Skeletal muscle satellite cell (primary cell): ENCODE results near the gene NAA80.
A peak's percentile ranks its signal among the peaks of the same experiment; 100 is the strongest.

Source experiments
- H3K27me3 ChIP-seq: 2 replicates; pipeline ENCODE4 v1.7.0; 2013; ENCODE audit warnings: low read length; ENCODE audit not compliant: control insufficient read depth, insufficient read depth
- H3K36me3 ChIP-seq: 2 replicates; pipeline ENCODE4 v1.7.0; 2013; ENCODE audit warnings: mild to moderate bottlenecking, control low read depth, low read length; ENCODE audit not compliant: insufficient read depth
- H3K4me1 ChIP-seq: 2 replicates; pipeline ENCODE4 v1.7.0; 2013; ENCODE audit warnings: low read length; ENCODE audit not compliant: control insufficient read depth, insufficient read depth
- H3K4me2 ChIP-seq: 2 replicates; pipeline ENCODE4 v1.7.0; 2013; ENCODE audit warnings: mild to moderate bottlenecking, low read length
- H3K4me3 ChIP-seq: 2 replicates; pipeline ENCODE4 v1.7.0; 2013; ENCODE audit warnings: low read length
- H3K9ac ChIP-seq: 2 replicates; pipeline ENCODE4 v1.7.0; 2013; ENCODE audit warnings: mild to moderate bottlenecking, low read depth, low read length, moderate library complexity
- H3K9me3 ChIP-seq: replicated peaks from 2 replicates; pipeline ENCODE4 v1.7.0; 2013; ENCODE audit warnings: mild to moderate bottlenecking, control low read depth, low read length

The NAA80 gene

DNA sequence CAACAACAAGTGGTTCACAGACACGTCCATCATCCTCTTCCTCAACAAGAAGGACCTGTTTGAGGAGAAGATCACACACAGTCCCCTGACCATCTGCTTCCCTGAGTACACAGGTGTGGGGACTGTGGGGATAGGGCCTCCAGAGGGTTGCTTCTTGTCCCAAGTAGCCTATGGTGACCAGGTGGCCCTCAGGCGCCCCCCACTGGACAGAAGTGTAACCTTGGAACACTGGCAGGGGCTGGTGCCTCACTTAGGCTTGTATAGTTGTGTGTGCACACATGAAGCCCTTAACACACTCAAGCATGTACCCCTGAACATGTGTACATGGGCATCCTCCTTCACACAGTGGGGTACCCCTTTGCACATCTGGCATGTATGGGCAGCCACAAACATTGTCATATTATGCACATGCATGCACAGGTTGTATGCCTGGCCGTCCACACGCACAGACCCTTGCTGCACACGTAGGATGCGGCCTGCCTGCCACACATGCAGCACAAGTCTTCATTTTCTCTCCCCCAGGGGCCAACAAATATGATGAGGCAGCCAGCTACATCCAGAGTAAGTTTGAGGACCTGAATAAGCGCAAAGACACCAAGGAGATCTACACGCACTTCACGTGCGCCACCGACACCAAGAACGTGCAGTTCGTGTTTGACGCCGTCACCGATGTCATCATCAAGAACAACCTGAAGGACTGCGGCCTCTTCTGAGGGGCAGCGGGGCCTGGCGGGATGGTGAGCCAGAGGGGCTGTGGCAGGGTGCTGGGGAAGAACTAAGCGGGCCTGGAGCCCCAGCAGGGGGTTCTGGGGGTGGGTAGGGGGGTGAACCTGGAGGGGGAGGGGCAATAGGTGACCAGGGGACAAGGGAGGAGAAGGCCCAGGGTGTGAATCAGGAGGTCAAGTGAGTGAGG lies 42.0 kb downstream of the NAA80 start:
- peaks cover 68% of the 10 kb centered on the region for H3K36me3 ChIP-seq
- H3K9me3 ChIP-seq: no peaks in the 10 kb centered on the region
- H3K4me1 ChIP-seq: peaks cover 53% of the 10 kb centered on the region
- no peak overlapping the region for H3K9ac ChIP-seq
- H3K4me2 ChIP-seq: no peak overlapping the region
- no peak overlapping the region for H3K4me3 ChIP-seq
- no peaks in the 10 kb centered on the region for H3K27me3 ChIP-seq

DNA sequence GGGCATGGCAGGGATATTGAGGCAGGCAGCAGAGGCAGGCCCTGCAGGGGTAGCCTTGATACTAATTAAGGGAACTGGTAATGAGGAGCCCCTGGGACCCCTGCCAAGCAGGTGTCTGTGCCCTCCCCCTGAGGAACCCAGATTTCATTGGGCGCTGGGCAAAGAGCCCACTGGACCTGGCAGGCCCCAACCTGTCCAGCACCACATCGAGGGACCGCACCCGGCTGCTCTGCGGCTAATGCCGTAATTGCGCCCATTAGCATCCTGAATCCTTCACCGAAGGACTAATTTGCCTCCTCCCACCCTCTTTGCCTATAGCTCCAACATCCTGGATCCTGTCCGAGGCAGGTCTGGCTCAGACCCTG lies 44.0 kb downstream of the NAA80 start:
- H3K36me3 ChIP-seq: peaks cover 79% of the 10 kb centered on the region
- H3K4me2 ChIP-seq: no peak overlapping the region
- H3K9me3 ChIP-seq: no peaks in the 10 kb centered on the region
- H3K4me1 ChIP-seq: peaks cover 51% of the 10 kb centered on the region
- H3K4me3 ChIP-seq: no peak overlapping the region
- H3K9ac ChIP-seq: peak overlapping the region; percentile 73
- no peaks in the 10 kb centered on the region for H3K27me3 ChIP-seq

DNA sequence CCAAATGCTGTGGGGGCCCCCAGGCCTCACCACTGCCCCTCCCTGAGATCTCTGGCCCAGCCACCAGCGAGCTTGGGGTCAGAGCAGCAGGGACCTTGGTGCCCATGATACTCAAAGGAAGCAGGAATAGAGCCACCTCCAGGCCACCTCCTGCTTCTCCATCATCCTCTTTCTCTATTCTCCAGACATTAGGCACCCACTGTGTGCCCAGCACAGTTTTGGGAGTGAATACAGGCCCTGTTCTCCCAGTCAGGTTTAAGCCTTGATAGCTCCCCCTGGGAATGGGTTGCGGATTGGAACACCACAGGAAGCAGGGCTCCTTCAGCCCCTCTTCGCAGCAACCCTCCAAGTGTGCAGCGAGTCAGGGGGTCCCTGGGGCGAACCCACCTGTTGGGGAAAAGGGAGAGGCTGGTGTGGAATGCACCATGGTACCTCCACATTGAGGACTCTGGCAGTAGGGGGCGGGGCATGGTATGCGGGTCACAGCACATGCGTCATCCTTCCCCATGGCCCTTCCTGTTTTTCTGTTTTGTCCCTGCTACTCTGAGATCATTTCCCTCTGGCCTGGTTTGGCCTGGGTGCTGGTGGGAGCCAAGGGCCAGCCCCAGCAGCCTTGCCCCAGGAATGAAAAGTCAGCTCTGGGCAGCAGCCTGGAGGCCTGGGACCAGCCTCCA lies 44.5 kb downstream of the NAA80 start:
- H3K36me3 ChIP-seq: peaks cover 81% of the 10 kb centered on the region
- H3K4me2 ChIP-seq: peak overlapping the region; percentile 37
- no peaks in the 10 kb centered on the region for H3K9me3 ChIP-seq
- H3K9ac ChIP-seq: peak overlapping the region; percentile 73
- H3K4me3 ChIP-seq: no peak overlapping the region
- no peaks in the 10 kb centered on the region for H3K27me3 ChIP-seq
- H3K4me1 ChIP-seq: peaks cover 54% of the 10 kb centered on the region

DNA sequence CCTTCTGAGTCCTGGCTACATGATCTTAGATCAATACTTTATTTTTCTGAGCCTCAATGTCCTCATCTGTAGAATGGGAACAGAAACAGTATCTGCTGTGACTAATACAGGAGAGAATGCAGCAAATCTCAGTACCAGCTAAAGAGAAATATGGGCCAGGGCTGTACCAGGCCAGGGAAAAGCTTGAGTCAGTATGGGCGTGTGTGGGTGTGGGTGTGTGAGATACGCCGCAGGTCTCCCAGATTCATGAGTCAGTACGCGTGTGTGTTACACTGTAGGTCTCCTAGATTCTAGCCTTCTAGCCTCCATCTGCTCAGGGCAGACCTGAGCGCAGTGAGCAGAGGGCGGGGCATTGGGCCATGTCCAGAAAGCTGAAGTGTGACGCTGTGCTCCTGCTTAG lies 48.0 kb downstream of the NAA80 start:
- peaks cover 82% of the 10 kb centered on the region for H3K4me1 ChIP-seq
- peak overlapping the region; percentile 31 for H3K4me2 ChIP-seq
- no peaks in the 10 kb centered on the region for H3K27me3 ChIP-seq
- no peak overlapping the region for H3K4me3 ChIP-seq
- no peaks in the 10 kb centered on the region for H3K9me3 ChIP-seq
- no peak overlapping the region for H3K9ac ChIP-seq
- peaks cover 48% of the 10 kb centered on the region for H3K36me3 ChIP-seq

DNA sequence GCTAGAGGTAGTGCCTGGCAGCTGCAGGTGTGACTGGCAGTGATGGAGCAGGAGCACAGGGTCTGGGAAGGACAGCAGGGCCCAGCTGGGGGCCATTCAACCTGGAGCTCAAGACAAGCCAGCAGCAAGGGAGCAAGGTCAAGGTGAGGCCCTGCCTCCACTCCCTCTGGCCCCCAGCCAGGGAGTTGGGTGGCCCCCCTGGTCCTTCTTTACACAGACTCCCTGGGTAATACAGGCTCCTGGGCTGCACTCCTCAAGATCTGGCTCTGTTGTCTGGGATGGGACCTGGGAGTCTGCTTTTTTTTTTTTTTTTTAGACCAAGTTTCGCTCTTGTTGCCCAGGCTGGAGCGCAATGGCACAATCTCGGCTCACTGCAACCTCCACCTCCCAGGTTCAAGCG lies 48.7 kb downstream of the NAA80 start:
- Histone ChIP-seq H3K9ac (no peak overlapping the region), H3K4me1 (peaks cover 90% of the 10 kb centered on the region), H3K9me3 (no peaks in the 10 kb centered on the region), H3K4me3 (no peak overlapping the region), H3K4me2 (no peak overlapping the region), H3K27me3 (no peaks in the 10 kb centered on the region), H3K36me3 (peaks cover 45% of the 10 kb centered on the region)

DNA sequence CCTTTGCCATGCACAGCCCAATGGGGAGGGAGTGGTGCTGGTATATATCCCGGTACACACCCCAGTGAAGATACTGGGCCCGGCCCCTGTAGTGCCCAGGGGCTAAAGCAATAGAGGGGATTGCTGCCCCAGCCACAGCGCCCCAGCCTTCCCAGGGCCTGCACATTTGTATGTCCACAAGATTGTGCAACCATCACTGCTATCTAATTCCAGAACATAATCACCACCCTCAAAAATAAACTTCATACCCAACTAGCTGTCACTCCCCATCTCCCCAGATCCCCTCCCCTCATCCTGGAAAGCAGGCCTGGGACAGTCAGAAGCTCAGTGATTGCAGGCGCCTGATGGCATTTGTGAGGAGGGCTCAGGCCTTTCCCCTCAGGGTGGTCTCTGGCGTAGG lies 49.7 kb downstream of the NAA80 start:
- Histone ChIP-seq H3K9me3 (no peaks in the 10 kb centered on the region), H3K4me3 (no peak overlapping the region)

DNA sequence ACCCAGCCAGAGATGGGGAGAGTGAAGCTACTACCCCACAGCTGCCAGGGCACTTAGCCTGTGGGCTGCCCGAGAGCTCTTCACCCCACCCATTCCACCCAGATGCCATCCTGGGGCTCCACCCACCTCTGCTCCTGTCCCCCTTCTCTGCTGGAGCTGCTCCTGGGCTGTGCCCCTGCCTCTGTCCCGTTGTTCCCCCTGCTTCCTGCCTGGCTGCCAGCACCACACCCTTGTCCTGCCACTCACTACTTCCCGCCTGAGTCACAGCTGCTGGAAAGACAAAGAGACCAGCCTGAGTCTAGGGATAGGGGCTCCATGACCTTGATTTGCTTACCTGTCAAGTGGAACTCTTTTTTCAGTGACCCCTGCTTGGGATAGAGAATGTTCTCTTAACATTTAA lies 50.8 kb downstream of the NAA80 start:
- H3K4me3 ChIP-seq: no peak overlapping the region

More for the DNA sequence above, 49.7 kb downstream of the NAA80 start:
- Histone ChIP-seq H3K9ac (no peak overlapping the region), H3K4me2 (no peak overlapping the region), H3K4me1 (peaks cover 86% of the 10 kb centered on the region), H3K27me3 (no peaks in the 10 kb centered on the region), H3K36me3 (peaks cover 36% of the 10 kb centered on the region)

DNA sequence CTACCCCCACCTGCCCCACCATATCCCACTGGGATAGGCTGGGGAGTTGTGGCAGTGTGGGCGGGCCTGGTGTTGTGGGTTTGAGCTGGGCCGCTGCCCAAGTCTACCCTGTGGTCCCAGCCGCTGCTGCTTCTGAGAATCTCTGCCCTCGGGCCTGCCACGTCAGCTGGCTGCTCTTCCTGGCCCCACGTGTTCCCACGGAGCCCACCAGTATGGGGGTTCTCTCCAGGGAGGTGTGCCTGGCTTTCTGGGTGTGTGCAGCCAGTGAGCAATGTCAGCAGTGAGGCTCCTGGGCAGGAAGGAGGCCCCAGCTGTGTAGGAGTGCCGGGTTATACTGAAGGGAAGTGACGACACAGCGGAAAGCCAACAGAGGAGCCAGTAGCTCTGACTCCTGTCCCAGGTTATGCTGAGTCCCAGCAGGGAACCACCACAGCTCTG lies 52.7 kb downstream of the NAA80 start:
- no peaks in the 10 kb centered on the region for H3K9me3 ChIP-seq
- peaks cover 84% of the 10 kb centered on the region for H3K4me1 ChIP-seq
- H3K4me2 ChIP-seq: peak overlapping the region; percentile 87
- H3K36me3 ChIP-seq: peaks cover 20% of the 10 kb centered on the region
- no peaks in the 10 kb centered on the region for H3K27me3 ChIP-seq
- H3K4me3 ChIP-seq: peak overlapping the region; percentile 10
- peak overlapping the region; percentile 83 for H3K9ac ChIP-seq

More for the DNA sequence above, 50.8 kb downstream of the NAA80 start:
- Histone ChIP-seq H3K27me3 (no peaks in the 10 kb centered on the region), H3K4me1 (peaks cover 84% of the 10 kb centered on the region), H3K4me2 (peak overlapping the region; percentile 69), H3K36me3 (peaks cover 33% of the 10 kb centered on the region), H3K9me3 (no peaks in the 10 kb centered on the region), H3K9ac (peak overlapping the region; percentile 62)
